Measurements from ENCODE around the gene TERT. TPM values are rescaled to one million over a fixed set of nuclear protein-coding genes. Genes with fewer than 3 reads are reported as not detected.

The TERT gene
- total and polyA plus RNA-seq, 12 donors, result not detected

- 85 to 86% methylated on average over 27 of the region's 27 CpGs for WGBS, 2 donors
- Histone ChIP-seq H3K27me3 (peaks cover 0 to 13% (median 0%) of the 10 kb centered on the region in 7 donors), H3K36me3 (no peaks in the 10 kb centered on the region), H3K4me1 (no peaks in the 10 kb centered on the region), H3K9me3 (no peaks in the 10 kb centered on the region), H3K27ac (no peak overlapping the region), H3K4me3 (no peak overlapping the region)
- DNase-seq, result no peak
- no peak for TF ChIP-seq CTCF (IDR thresholded peaks at IDR 0.05)
- no peak for ATAC-seq
- intact Hi-C loops (cut with DNase I), result no loop called here
Observed at GRCh38 chr5:1222621-1223277, 72.1 kb downstream of the TERT start.

DNA sequence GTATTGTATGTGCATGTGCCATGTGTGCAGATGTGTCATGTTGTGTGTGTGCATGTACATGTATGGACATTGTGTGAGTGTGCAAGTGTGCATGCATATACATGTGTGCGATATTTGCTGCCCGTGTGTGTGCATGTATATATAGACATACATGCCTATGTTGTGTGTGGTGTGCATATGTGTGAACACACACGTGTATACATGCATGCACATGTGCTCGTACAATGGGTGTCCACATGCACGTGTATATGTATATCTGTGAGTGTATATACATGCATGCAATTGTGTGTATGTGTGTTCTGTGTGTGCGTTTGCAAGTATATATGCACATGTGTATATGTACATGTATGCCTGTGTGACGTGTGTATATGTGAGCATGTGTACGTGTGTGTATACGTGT, 72.7 kb downstream of the TERT start:
- intact Hi-C loops (cut with DNase I), result no loop called here
- Histone ChIP-seq H3K27ac (no peak overlapping the region), H3K4me3 (no peak overlapping the region), H3K4me1 (no peaks in the 10 kb centered on the region), H3K36me3 (no peaks in the 10 kb centered on the region), H3K27me3 (peaks cover 0 to 17% (median 0%) of the 10 kb centered on the region in 7 donors), H3K9me3 (no peaks in the 10 kb centered on the region)
- DNase-seq (no peak), ATAC-seq (no peak)
- WGBS, 2 donors, result 93 to 94% methylated on average over 9 of the region's 9 CpGs
- TF ChIP-seq CTCF (IDR thresholded peaks at IDR 0.05), result no peak

GRCh38 chr5:1221721-1222120, 73.1 kb downstream of the TERT start:
- Histone ChIP-seq H3K9me3 (no peaks in the 10 kb centered on the region), H3K4me1 (no peaks in the 10 kb centered on the region), H3K4me3 (no peak overlapping the region), H3K27me3 (peaks cover 0 to 17% (median 0%) of the 10 kb centered on the region in 7 donors), H3K36me3 (no peaks in the 10 kb centered on the region), H3K27ac (no peak overlapping the region)
- intact Hi-C loops (cut with DNase I), result no loop called here
- no peak for ATAC-seq
- no peak for DNase-seq
- TF ChIP-seq CTCF (IDR thresholded peaks at IDR 0.05), result no peak
- WGBS, 2 donors, result 90% methylated on average over 10 of the region's 10 CpGs

GRCh38 chr5:1220831-1221230, 74.0 kb downstream of the TERT start:
- DNase-seq, result no peak
- H3K36me3 ChIP-seq, result no peaks in the 10 kb centered on the region
- H3K9me3 ChIP-seq, result peaks cover 0 to 5% (median 0%) of the 10 kb centered on the region in 11 donors
- TF ChIP-seq CTCF (IDR thresholded peaks at IDR 0.05), result no peak
- no peak for ATAC-seq
- H3K4me3 ChIP-seq, result no peak overlapping the region
- intact Hi-C loops (cut with DNase I), result no loop called here
- H3K27me3 ChIP-seq, result peaks cover 0 to 17% (median 0%) of the 10 kb centered on the region in 7 donors
- H3K4me1 ChIP-seq, result no peaks in the 10 kb centered on the region
- 86 to 87% methylated on average over 19 of the region's 19 CpGs for WGBS, 2 donors
- no peak overlapping the region for H3K27ac ChIP-seq

Measured in heart right ventricle (tissue), 16 donors.